NT2/D1 (cell line): Measurements from ENCODE around the gene KRT6C.

Experiments used
- YY1 ChIP-seq: IDR thresholded peaks from 2 replicates; pipeline ENCODE4 v1.6.1; 2011; ENCODE audit not compliant: insufficient read length, insufficient read depth
- ZNF274 ChIP-seq: IDR thresholded peaks from 2 replicates; pipeline ENCODE4 v1.6.1; 2011; ENCODE audit warnings: mild to moderate bottlenecking, low read depth, low read length

DNA sequence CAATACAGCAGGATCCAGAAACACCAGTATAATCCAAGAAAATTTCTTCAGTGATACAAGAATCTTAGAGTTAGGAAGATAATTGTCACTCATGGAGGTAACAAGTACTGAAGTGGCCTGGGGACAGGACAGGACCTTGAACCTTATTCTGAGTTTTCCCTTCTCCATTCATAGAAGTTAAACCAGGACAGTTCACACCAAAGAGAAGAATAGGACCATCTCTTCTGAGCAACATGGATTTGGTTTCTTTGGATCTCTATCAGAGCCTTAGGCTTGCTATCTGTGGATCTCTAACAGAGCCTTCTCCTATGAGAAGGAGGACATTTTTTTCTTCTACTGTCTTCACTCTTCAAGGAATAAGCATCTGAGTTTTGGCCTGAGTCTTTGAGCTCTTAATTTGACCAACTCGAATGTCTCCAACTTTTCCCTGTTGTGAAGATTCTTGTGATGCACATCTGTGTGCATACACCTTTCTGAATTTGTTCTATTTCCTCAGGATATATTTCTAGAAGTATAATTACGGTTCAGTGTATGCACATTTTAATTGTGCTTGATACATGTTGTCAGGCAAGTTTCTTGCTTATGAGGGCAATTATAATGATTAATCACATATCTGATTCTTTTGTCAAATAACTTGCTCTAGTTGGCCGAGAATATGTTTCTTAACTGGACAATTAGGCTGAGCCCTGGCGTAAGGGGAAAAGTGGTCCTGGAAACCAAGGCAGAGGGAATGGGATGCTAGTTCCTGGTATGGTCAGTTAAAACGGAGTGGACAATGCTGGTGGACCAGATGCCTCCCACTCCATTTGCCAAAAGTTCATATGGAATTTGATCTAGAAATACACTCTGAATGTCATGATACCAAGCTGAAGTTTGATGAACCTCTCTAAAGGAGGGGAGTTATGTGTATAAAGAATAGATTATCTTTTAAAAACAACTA is 12.8 kb upstream of the KRT6C start:
- TF ChIP-seq YY1, result no peak
- no peak for TF ChIP-seq ZNF274
